Astrocyte of the cerebellum (primary cell): ENCODE measurements around the gene URAD.
"Not testable (repeated sequence)": the region's sequence is repeated elsewhere in the genome, so short reads cannot be mapped to it uniquely, and the experiment has no call there.

Source experiments
- DNase-seq: peaks from one replicate; pipeline ENCODE4 v3.0.0-alpha.2; 2011; ENCODE audit warnings: low read depth
- H3K4me3 ChIP-seq: 2 replicates; pipeline ENCODE4 v1.5.1; 2011; ENCODE audit warnings: mild to moderate bottlenecking, low read depth, low read length, moderate library complexity
- in situ Hi-C: cut with HindIII; loops from 2 replicates; pipeline ENCODE4 v1.10.0; 2017; ENCODE audit warnings: low sequenced_read_pairs
- TF ChIP-seq, protein P1 (sequence below): IDR thresholded peaks from 2 replicates; pipeline ENCODE4 v1.5.1; 2012; ENCODE audit warnings: low read length, low read depth, moderate library complexity, mild to moderate bottlenecking; ENCODE audit errors: missing control alignments

The URAD gene, protein sequence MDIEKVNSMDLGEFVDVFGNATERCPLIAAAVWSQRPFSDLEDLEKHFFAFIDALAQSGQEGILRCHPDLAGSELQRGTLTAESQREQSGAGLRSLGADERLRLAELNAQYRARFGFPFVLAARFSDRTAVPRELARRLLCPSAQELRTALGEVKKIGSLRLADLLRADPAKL

DNA sequence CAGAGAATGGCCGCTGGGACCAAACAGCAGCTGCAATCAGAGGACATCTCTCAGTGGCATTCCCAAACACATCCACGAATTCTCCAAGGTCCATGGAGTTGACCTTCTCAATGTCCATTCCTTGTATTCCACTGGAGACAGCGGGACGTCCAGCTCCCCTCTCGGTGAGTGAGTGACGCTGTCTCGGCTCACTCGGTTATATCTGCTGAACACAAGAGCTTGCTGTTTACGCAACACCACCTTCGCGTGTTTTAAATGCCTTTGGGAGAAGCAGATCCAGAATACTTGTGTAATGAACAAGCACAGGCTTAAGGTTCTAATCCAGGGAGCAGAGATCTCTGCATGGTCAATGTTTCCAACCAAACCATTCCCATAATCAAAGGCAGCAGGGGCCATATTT is at the start of gene URAD:
Gene URAD (minus strand): TSS at position 174 of the 400 bp plus-strand sequence. CDS start 56 bp downstream, at position 118.
- in situ Hi-C loops, result no loop called here
- TF ChIP-seq, protein P1, sequence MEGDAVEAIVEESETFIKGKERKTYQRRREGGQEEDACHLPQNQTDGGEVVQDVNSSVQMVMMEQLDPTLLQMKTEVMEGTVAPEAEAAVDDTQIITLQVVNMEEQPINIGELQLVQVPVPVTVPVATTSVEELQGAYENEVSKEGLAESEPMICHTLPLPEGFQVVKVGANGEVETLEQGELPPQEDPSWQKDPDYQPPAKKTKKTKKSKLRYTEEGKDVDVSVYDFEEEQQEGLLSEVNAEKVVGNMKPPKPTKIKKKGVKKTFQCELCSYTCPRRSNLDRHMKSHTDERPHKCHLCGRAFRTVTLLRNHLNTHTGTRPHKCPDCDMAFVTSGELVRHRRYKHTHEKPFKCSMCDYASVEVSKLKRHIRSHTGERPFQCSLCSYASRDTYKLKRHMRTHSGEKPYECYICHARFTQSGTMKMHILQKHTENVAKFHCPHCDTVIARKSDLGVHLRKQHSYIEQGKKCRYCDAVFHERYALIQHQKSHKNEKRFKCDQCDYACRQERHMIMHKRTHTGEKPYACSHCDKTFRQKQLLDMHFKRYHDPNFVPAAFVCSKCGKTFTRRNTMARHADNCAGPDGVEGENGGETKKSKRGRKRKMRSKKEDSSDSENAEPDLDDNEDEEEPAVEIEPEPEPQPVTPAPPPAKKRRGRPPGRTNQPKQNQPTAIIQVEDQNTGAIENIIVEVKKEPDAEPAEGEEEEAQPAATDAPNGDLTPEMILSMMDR, result no peak
- no peak within 1 kb of the TSS for H3K4me3 ChIP-seq
- DNase-seq, result no peak

DNA sequence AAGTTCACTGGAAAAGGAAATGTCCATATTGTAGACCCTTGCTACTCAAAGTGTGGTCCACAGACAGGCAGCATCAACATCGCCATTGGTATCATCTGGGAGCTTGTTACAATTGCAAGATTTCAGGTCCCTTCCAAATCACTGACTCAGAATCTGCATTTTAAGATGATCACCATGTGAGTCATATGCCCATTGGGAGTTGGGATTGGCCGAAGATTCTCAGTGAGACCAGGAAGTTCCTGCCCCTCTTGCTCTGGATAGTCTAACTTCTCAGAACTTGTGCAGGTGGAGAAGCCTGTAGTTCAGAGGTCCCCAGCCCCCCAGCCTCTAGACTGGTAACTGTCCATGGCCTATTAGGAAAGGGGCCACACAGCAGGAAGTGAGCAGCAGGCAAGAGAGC is 48.9 kb upstream of the URAD start:
- no peak overlapping the region for H3K4me3 ChIP-seq
- TF ChIP-seq, protein P1, result no peak
- no peak for DNase-seq
- in situ Hi-C loops, result no loop called here

DNA sequence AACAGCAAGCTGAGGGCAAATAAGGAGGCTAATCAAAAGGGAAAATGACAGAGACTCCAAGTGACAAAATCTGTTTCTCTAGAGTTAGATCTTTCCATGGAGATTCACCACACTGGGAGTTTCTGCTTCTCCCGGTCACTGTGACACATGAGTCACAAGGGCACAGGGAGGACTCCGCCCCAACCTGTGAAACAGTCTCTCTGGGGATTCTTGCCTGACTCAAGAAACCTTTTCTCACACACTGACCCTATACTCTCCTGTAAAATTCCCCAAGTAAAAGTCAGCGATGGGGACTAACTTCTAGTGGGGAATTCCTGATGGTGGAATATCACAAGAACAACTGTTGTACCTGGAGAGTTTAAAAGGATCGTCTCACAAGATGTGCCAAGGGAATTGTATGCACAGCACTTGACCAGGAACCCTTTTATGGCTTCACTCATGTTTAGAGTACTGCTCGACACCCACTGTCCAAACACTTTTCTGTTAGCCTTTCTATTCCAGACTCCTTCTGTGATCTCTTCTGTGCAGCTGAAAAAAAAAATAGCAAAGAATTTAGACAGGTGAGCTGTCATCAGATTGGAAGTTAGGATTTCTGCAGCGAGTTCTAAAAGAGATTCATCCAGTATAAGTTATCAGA is 46.8 kb upstream of the URAD start:
- no peak overlapping the region for H3K4me3 ChIP-seq
- DNase-seq, result no peak
- TF ChIP-seq, protein P1, result no peak
- in situ Hi-C loops, result no loop called here

DNA sequence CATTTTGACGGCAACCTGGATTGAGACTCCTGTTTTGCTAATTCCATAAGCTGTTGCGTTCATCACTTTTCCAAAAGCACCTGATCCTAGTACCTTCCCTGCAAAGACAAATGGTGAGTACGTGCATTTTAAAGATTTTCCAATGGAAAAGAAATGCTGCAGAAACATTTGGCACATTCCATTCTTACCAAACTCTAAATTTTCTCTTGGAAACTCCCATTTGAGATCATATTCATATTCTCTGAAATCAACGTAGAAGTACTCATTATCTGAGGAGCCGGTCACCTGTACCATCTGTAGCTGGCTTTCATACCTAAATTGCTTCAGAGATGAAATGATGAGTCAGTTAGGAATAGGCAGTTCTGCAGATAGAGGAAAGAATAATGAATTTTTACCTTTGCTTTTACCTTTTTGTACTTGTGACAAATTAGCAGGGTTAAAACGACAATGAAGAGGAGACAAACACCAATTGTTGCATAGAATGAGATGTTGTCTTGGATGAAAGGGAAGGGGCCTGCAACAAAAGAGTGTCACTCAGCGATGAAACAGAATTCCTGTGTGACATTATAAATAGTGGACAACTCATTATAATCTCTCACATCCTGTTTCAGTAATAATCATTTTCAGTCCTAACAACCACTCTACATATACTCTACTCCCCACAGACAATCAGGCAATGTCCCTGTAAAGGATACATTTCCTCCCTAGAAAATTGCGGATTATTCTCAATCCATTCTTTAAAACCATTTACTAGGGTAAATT is 45.6 kb upstream of the URAD start:
- in situ Hi-C loops, result no loop called here
- DNase-seq, result no peak
- TF ChIP-seq, protein P1, result no peak
- no peak overlapping the region for H3K4me3 ChIP-seq

DNA sequence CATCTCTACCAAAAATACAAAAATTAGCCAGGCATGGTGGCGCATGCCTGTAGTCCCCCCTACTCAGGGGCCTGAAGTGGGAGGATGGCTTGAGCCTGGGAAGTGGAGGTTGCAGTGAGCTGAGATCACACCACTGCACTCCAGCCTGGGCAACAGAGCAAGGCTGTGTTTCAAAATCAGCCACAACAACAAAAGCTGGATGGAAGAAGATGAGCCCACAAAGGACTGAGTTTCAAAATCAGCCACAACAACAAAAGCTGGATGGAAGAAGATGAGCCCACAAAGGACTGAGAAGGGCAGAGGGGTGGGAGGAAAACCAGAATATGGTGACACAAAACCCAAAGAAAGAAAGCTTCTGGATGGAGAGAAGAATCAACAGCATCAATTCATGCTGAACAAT is 43.9 kb upstream of the URAD start:
- H3K4me3 ChIP-seq, DNase-seq, in situ Hi-C loops: not testable (repeated sequence)

DNA sequence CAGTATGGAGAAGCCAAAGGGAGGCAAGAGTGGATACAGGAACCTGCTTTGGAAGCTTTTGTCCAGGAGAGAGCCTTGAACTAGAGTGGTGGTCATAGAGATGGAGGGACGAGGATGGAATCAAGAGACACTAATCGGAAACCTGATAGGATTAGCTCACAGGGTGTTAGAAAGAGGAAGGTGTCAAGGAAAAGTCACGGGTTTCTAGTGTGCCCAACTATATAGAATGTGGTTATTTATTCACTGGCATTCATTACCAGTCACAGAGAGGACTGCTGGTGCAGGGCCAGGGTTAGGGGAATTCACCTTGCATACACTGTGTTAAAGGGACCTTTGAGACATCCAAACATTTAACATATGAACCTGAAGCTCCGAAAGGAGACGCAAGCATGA is 43.4 kb upstream of the URAD start:
- no peak for DNase-seq
- TF ChIP-seq, protein P1, result no peak
- H3K4me3 ChIP-seq, result no peak overlapping the region
- in situ Hi-C loops, result no loop called here
